Heart right ventricle (tissue), 16 donors: ENCODE results near the gene CISD1. TPM values are rescaled to one million over a fixed set of nuclear protein-coding genes. Genes with fewer than 3 reads are reported as not detected.
A peak's percentile ranks its signal among the peaks of the same experiment; 100 is the strongest.

Experiments used
- ATAC-seq, 8 donors: fragments of 200-7000 bp; cut with Tn5 transposase; one replicate each; pipeline ENCODE4 v1.9.1; 2020; ENCODE audit warnings: mild to moderate bottlenecking in 8 of 8, moderate library complexity in 8 of 8, moderate number of reproducible peaks in 1 of 8
- DNase-seq, 2 donors: peaks; one replicate each; pipeline ENCODE4 v3.0.0-alpha.2; 2020
- H3K27ac ChIP-seq, 10 donors: fragments of 200-600 bp; sonication (generic) in 2 of 10; one replicate each; pipeline versions ENCODE4 v1.5.0 to v1.8.0; 2020 to 2022; ENCODE audit warnings: mild to moderate bottlenecking in 3 of 10
- H3K27me3 ChIP-seq, 7 donors: fragments of 200-600 bp; one replicate each; pipeline ENCODE4 v1.8.0; 2021 to 2022; ENCODE audit warnings: mild to moderate bottlenecking in 2 of 7
- H3K36me3 ChIP-seq, 9 donors: fragments of 200-600 bp; sonication (generic) in 1 of 9; one replicate each; pipeline versions ENCODE4 v1.5.0 to v1.8.0; 2020 to 2022; ENCODE audit warnings: mild to moderate bottlenecking in 2 of 9
- H3K4me1 ChIP-seq, 9 donors: fragments of 200-600 bp; sonication (generic) in 1 of 9; one replicate each; pipeline versions ENCODE4 v1.5.0 to v1.8.0; 2020 to 2022; ENCODE audit warnings: mild to moderate bottlenecking in 4 of 9
- H3K4me3 ChIP-seq, 10 donors: fragments of 200-600 bp; sonication (generic) in 2 of 10; one replicate each; pipeline versions ENCODE4 v1.5.0 to v1.8.0; 2020 to 2022; ENCODE audit warnings: mild to moderate bottlenecking in 7 of 10, moderate library complexity in 2 of 10
- H3K9me3 ChIP-seq, 11 donors: fragments of 200-600 bp in 10 of 11; sonication (generic) in 2 of 11; one replicate each; pipeline versions ENCODE4 v1.5.0 to v1.8.0; 2013 to 2022; ENCODE audit warnings: mild to moderate bottlenecking in 2 of 11, control low read depth in 1 of 11, moderate library complexity in 1 of 11
- WGBS, 2 donors: extraction: QIAGEN DNeasy Blood & Tissue Kit; methylation state at CpG; one replicate each; pipeline ENCODE4 v1.1.7; 2013; ENCODE audit warnings: inconsistent platforms in 1 of 2; 5-methylcytosine and 5-hydroxymethylcytosine counted together
- intact Hi-C, 10 donors: fragments of 100-400 bp; cut with DNase I; formaldehyde crosslinking; loops; one replicate each; pipeline versions ENCODE4 v1.11.1 to v1.14.2; 2022
- polyA plus RNA-seq, 2 donors: library from polyadenylated mRNA; stranded (reverse); fragments of 200-250 nt; gene quantifications; one replicate each; pipeline ENCODE4 v1.2.3, GENCODE V29; 2013
- total RNA-seq, 10 donors: library from RNA; stranded (reverse); fragmentation: NEBNext Ultra II Directional in 3 of 10; extraction: Animal tissue kit (Norgen Biotek cat#: 25700) in 3 of 10; gene quantifications; one replicate each; pipeline versions ENCODE4 v1.2.1 to v1.2.4, GENCODE V29; 2021 to 2023
- TF ChIP-seq, protein P1 (sequence below), 9 donors: fragments of 200-600 bp; sonication (generic) in 2 of 9; IDR thresholded peaks; one replicate each; pipeline versions ENCODE4 v1.5.0 to v1.8.0; 2021 to 2022; ENCODE audit warnings: antibody characterized with exemption in 9 of 9, mild to moderate bottlenecking in 5 of 9, moderate library complexity in 1 of 9
- donor health status: Arrhythmogenic right ventricular cardiomyopathy.
- donor health status: ischemic (EF 13 %, LVEDD 7.1; RV severe dilation, severe dysfunction).
- donor health status: healthy with polysubstance abuse.
- donor health status: DM: no; HTN: yes; CAD: no.
- donor health status: DM: no; HTN: no; CAD: no.
- donor health status: ischemic (EF 25% LVEDD 6.9; RV normal size, moderate dysfunction).
- donor health status: ischemic (EF 25% LVEDD 5.7; RV mildly dilated, moderate dysfunction).
- donor health status: healthy.
- donor health status: DM: yes; HTN: yes; CAD: no.
- donor health status: Ischemic cardiomyopathy.
- donor health status: ischemic (EF 35%, LVEDD 5.7; RV mildly dilated, moderate dysfunction).
- donor health status: nonischemic (EF 11% LVEDD 7.7; RV severe dilation, severe dysfunction).
- donor health status: DM: yes; HTN: yes; CAD: no.
- donor health status: PGD.
- donor health status: ischemic (EF 29% LVEDD 5.4; RV normal size, mild dysfunction).
- donor health status: nonischemic (EF 23%, LVEDD 6.1; RV moderate dilation, normal function).

Gene CISD1
- total and polyA plus RNA-seq, 12 donors, result 34.4 to 204 (median 173) TPM

GRCh38 chr10:58281092-58281752 lies 12.3 kb downstream of the CISD1 start:
- Histone ChIP-seq H3K4me3 (no peak overlapping the region), H3K27me3 (no peaks in the 10 kb centered on the region), H3K27ac (no peak overlapping the region), H3K4me1 (peaks cover 0 to 18% (median 0%) of the 10 kb centered on the region in 9 donors), H3K36me3 (peaks cover 0 to 34% (median 16%) of the 10 kb centered on the region in 9 donors), H3K9me3 (no peaks in the 10 kb centered on the region)
- DNase-seq (no peak), ATAC-seq (no peak)
- 88 to 93% methylated on average over 2 of the region's 2 CpGs for WGBS, 2 donors
- intact Hi-C loops, result loop anchor here in 1 of 10 donors (1.0 kb wide), 1 partner anchor 8 kb away; no protein-coding TSS in a partner anchor
- TF ChIP-seq, protein P1, sequence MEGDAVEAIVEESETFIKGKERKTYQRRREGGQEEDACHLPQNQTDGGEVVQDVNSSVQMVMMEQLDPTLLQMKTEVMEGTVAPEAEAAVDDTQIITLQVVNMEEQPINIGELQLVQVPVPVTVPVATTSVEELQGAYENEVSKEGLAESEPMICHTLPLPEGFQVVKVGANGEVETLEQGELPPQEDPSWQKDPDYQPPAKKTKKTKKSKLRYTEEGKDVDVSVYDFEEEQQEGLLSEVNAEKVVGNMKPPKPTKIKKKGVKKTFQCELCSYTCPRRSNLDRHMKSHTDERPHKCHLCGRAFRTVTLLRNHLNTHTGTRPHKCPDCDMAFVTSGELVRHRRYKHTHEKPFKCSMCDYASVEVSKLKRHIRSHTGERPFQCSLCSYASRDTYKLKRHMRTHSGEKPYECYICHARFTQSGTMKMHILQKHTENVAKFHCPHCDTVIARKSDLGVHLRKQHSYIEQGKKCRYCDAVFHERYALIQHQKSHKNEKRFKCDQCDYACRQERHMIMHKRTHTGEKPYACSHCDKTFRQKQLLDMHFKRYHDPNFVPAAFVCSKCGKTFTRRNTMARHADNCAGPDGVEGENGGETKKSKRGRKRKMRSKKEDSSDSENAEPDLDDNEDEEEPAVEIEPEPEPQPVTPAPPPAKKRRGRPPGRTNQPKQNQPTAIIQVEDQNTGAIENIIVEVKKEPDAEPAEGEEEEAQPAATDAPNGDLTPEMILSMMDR (IDR thresholded peaks at IDR 0.05), result no peak

GRCh38 chr10:58282615-58283014 lies 13.7 kb downstream of the CISD1 start:
- Histone ChIP-seq H3K4me1 (peaks cover 0 to 10% (median 0%) of the 10 kb centered on the region in 9 donors), H3K36me3 (peaks cover 0 to 26% (median 10%) of the 10 kb centered on the region in 9 donors), H3K27me3 (no peaks in the 10 kb centered on the region), H3K4me3 (no peak overlapping the region), H3K9me3 (no peaks in the 10 kb centered on the region), H3K27ac (peak overlapping the region in 4 of 10 donors; percentile 9 to 31 (median 23))
- intact Hi-C loops, result no loop called here
- TF ChIP-seq, protein P1 (IDR thresholded peaks at IDR 0.05), result no peak
- DNase-seq (no peak), ATAC-seq (peak in 7 of 8 donors; percentile 25 to 94 (median 74))
- 57 to 67% methylated on average over 3 of the region's 3 CpGs for WGBS, 2 donors

DNA sequence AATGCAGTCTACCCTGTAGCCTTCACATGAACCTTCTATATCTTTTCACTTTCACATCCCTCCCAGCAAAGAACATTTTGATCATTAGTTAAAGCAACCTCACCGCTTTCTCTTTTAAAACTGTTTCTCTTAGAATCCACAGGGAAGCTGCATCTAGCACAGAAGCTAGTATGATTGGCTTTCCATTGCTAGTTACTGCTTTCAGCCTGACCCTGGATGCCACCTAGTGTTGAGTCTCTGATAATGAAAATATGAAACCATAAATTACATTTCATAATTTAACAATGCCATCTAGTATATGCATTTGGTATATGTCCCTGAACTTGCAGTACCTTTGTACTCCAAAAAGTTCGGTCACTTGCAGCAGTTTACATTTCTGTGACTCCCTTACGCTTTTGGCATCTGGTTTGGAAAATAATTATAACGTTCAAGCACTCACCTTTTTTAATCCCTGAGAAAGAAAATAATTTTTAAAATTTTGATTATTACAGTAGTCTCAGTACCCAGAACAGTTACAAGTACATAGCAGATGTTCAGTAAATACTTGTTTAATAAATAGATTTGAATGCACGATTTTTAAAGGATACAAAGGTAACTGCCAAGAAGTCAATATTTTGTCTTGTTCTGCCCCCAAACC lies 22.7 kb downstream of the CISD1 start:
- Histone ChIP-seq H3K4me3 (no peak overlapping the region), H3K27me3 (no peaks in the 10 kb centered on the region), H3K9me3 (no peaks in the 10 kb centered on the region), H3K27ac (no peak overlapping the region), H3K36me3 (peaks cover 0 to 28% (median 0%) of the 10 kb centered on the region in 9 donors), H3K4me1 (no peaks in the 10 kb centered on the region)
- DNase-seq, result no peak
- intact Hi-C loops, result loop anchor here (1.0 to 5.0 kb wide), 5 partner anchors 113 to 117 kb away; no protein-coding TSS in a partner anchor
- ATAC-seq, result peak in 7 of 8 donors; percentile 33 to 75 (median 63)
- TF ChIP-seq, protein P1 (IDR thresholded peaks at IDR 0.05), result peak; percentile 55 to 84 (median 76)
- WGBS, 2 donors, result 70 to 79% methylated on average over 5 of the region's 5 CpGs

GRCh38 chr10:58293989-58294388 lies 25.0 kb downstream of the CISD1 start:
- ATAC-seq (no peak), DNase-seq (no peak)
- H3K36me3 ChIP-seq, result peaks cover 0 to 16% (median 0%) of the 10 kb centered on the region in 9 donors
- TF ChIP-seq, protein P1 (IDR thresholded peaks at IDR 0.05), result no peak
- no peak overlapping the region for H3K4me3 ChIP-seq
- intact Hi-C loops, result loop anchor here in 5 of 10 donors (2.0 to 5.0 kb wide), 2 partner anchors 117 kb away; no protein-coding TSS in a partner anchor
- no peaks in the 10 kb centered on the region for H3K9me3 ChIP-seq
- H3K27ac ChIP-seq, result no peak overlapping the region
- WGBS, 2 donors, result 68 to 69% methylated on average over 5 of the region's 5 CpGs
- H3K27me3 ChIP-seq, result no peaks in the 10 kb centered on the region
- no peaks in the 10 kb centered on the region for H3K4me1 ChIP-seq
